COLO668 (cell line): ENCODE measurements around the gene GNPTG.

Experiments
- DNase-seq: peaks from one replicate; lab custom pipeline; 2025; ENCODE audit not compliant: unreplicated experiment; lab: John Stamatoyannopoulos, UW

GNPTG gene

DNA sequence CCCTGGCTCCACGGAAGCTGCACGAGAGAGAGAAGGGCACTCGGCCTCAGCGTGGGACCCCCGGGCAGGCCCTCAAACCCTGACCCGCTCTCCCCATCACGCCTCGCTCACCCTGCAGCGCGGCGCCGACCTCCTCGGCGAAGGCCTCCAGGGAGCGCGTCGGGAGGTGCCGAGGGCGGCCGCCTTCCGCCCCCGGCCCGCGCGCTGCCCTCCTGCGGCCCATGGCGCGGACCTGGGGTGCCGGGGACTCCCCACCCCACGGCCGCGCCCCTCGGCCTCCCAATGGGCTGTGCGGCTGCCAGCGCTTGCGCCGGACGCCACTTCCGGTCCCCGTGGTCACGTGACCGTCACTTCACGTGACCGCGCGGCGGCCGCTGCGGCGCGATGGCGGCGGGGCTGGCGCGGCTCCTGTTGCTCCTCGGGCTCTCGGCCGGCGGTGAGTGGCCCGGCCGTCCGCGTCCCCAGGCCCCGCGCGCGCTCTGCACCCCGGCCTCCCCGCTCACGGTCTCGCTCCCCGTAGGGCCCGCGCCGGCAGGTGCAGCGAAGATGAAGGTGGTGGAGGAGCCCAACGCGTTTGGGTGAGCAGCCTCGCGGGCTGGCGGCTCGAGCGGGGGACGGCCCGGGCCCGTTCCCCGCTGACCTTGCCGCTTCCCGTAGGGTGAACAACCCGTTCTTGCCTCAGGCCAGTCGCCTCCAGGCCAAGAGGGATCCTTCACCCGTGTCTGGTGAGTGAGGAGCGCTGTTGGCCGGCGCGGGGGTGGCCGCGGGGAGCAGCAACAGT, at the start of gene GNPTG, which contains the start of gene TSR3:
GNPTG (plus strand) TSS at position 350 of the 781 bp plus-strand sequence; CDS start at position 385, 35 bp downstream.
TSR3 (minus strand) TSS at position 297 of the 781 bp plus-strand sequence; CDS start at position 223, 74 bp downstream.
- DNase-seq: peak; percentile 90

GRCh38 chr16:1305823-1306222, 45.9 kb upstream of the GNPTG start:
- no peak for DNase-seq

- DNase-seq: no peak
These were observed 45.4 kb upstream of the GNPTG start for GRCh38 chr16:1306334-1306733.

GRCh38 chr16:1308036-1308976, 43.4 kb upstream of the GNPTG start:
- DNase-seq: no peak

- DNase-seq: peak; percentile 96
These were observed 42.5 kb upstream of the GNPTG start, which contains the start of gene UBE2I for GRCh38 chr16:1308977-1309885. TSS of gene UBE2I (plus strand) at chr16:1309636. CDS start at chr16:1314031, 4,395 bp downstream.

DNA sequence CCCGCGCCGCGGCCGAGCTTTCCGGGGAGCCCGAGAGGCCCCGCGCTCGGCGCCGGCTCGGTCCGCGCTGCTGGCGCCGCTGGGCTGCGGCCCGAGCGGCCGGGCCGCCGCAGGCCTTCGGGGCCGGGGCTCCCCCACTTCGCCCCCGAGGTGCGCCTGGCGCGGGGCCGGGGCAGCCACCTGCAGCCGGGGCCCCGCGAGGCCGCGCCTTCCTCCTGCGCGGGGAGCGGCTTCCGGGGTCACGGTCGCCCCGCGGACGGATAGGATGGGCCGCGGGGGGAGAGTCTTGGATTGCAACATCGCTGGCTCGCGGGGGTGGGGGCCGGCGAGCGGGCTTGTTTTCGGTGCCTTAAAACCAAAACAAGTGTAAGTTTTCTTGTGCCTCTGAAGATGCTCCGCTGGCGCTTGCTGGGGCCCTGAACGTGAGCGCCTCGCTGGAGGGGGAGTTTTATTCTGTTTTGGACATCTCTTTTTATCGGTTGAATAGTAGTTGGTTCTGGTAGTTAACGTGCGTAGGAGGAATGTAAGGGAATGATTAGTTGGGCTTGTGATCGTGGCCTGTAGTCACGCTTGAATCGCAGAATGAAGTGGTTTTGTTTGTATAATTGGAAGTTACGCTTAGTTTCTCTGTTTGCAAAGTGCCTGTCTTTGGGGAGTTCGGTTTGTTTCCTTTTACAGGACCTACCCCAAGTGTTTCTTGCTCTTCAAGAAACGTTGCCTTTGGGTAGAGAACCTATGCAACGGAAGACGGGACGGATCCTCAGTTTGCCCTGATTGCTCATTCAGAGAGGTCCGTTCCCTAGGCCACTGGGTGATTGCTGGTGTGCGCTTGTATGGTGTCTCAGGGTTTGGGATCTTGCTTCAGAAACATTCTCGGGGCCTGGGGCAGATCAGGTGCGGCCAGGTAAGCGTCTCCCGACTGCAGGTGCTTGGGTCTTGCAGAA, 41.6 kb upstream of the GNPTG start:
- peak; percentile 53 for DNase-seq

DNA sequence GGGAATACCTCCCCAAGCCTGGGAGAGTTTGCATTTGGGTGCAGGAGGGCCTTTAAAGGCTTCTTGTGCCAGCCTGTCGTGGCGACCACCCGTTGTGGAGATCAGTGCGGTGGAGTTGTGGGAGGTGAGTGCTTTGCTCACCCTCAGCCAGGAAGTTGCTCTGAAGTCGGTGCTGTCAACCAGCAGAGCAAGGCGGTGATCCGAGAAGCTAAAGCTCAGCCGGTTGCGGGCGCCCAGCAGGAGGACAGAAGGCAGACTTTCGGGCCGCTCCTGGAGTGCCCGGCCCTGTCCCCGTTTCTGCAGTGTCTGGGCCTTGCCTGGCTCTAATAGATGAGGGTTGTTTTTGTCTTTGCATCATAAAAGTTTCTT, 40.9 kb upstream of the GNPTG start:
- DNase-seq: peak; percentile 32

DNA sequence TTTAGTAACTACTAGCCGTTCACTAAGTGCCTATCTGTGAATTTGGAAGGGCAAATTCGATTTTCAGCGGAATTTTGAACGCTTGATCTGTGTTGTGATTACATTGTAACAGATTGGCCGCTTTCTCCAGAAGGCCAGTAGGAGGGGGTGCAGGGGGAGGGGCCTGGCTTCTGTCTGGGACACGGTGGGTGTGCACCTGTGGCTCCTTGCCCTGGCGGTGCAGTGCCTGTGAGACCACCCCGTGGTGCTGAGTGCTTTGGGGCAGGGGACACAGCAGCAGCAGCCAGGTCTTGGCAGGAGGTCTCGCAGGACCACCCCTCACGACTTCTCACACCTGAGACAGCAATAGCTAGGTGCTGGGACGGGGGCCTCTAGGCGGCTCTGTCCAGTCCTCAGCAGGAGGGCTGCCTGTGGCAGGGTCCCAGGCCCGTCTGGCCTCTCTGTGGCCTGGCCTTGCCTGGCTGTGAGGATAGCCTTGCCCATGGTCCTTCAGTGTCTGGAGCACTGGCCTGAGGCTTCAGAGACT, 40.5 kb upstream of the GNPTG start:
- DNase-seq: no peak

DNA sequence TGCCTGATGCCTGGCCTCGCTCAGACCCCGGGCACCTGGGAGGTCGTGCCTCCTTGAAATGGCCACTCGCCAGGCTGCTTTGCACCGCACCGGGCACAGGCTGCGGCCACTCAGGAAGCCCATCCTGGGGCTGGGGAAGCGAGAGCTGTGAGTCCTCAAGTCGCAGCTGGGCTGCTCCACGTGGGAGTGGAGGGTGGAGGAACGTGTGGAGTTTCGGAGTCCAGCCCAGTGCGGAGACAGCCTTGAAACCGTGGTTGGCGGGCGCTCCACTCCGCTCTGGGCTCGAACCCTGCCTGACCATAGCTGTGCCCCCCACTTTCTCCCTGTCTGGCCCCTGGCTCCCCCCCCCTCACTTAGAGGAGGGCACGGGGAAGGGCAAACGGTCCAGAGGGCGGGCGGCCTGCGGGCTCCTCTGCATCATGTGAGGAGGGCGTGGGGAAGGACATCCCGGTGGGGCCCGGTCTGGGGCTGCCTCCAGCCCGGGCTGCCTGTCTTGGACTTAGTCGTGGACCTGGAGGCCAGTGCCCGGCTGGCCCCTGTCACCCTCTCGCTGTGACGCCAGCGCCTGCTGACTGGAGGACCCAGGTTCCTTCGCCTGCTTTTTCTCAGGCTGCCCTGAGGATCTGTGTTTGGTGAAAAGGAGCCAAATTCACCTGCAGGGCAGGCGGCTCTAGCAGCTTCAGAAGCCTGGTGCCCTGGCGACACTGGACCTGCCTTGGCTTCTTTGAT, 39.8 kb upstream of the GNPTG start:
- DNase-seq: peak; percentile 26

DNA sequence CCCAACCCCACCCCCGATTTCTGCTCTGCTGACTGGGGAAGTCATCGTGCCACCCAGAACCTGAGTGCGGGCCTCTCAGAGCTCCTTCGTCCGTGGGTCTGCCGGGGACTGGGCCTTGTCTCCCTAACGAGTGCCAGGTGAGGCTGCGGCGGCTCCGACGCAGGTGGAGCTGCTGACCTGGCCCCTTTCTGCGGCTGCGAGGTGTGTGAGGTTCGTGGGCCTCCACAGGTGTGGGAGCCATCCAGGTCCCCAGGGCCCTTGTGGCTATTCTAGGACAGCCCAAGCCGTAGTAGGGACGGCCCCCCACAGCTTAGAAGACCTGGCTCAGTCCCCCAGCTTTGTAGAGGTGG, 39.3 kb upstream of the GNPTG start:
- no peak for DNase-seq

- DNase-seq: no peak
These were observed 38.8 kb upstream of the GNPTG start for GRCh38 chr16:1312903-1313302.

DNA sequence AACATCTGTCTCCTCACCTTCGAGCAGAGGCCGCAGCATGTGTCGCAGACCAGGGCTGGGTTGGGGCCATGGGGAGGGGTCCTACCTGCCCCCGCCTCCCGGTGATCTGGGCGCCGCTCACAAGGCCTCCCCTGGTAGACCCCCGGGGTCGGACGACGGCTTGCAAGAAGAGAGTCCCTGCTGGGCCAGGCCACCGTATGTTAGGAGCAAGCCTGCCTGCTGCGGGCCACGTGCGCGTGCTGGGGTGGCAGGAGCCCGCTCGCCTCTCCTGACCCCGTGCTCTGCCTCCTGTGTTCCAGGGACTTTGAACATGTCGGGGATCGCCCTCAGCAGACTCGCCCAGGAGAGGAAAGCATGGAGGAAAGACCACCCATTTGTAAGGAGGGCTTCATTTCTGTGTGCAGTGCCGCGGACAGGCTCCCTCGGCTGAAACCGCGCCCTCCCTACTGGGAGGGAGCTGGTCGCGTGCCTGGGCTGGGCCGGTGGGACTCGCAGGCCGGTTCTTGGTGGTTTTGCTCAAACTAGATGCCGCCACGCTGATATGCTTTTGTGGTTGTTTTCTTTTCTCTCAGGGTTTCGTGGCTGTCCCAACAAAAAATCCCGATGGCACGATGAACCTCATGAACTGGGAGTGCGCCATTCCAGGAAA, 37.9 kb upstream of the GNPTG start:
- no peak for DNase-seq

DNA sequence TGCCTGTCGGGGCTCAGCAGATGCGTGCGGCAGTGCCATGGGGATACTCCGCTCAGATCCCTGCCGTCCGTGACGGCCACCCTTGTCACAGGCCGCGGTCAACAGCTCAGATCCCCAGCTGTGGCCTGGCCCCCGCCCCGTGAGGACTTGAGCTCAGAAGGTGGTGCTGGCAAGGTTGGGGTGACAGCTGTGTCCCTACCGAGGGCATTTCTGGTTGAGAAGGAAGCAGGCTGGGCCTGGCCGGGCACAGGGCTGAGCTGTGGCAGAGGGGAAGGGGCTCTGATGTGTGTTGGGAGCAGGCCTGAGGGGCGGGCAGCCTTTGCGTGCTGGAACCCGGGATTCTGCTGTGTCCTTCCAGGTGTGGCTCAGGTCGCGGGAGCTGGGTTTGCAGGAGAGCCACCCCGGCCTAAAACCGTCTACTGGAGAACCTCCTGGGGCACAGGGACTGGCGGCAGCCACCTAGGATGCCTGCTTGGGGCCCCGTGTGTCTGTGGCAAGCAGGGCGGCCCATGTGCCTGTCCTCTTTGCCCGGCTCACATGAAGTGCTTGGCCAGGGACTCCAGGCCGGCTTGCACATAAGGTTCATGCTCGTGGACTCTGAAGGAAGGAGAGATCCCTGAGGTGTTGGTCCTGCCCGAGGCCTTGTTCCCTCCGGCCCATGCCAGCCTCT, 37.2 kb upstream of the GNPTG start:
- DNase-seq: no peak

- no peak for DNase-seq
These were observed 36.4 kb upstream of the GNPTG start for GRCh38 chr16:1315081-1316032.

DNA sequence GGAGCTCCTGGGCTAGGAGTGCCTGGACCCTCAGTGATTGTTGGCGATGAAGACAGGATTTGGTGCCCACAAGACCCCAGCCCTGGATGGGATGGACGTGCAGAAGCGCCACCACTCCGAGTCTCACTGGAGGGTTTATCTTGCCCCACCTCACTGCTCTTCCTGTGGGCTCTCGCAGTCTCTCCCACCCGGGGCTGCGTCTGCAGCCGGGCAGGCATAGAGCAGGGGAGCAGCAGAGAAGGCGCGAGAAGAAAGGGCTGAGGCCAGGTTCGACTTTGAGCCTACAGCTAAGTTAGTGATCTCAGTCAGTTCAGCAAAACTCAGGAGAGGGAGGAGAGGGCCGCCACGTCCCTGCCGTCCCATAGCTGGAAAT, 35.7 kb upstream of the GNPTG start:
- DNase-seq: no peak

DNA sequence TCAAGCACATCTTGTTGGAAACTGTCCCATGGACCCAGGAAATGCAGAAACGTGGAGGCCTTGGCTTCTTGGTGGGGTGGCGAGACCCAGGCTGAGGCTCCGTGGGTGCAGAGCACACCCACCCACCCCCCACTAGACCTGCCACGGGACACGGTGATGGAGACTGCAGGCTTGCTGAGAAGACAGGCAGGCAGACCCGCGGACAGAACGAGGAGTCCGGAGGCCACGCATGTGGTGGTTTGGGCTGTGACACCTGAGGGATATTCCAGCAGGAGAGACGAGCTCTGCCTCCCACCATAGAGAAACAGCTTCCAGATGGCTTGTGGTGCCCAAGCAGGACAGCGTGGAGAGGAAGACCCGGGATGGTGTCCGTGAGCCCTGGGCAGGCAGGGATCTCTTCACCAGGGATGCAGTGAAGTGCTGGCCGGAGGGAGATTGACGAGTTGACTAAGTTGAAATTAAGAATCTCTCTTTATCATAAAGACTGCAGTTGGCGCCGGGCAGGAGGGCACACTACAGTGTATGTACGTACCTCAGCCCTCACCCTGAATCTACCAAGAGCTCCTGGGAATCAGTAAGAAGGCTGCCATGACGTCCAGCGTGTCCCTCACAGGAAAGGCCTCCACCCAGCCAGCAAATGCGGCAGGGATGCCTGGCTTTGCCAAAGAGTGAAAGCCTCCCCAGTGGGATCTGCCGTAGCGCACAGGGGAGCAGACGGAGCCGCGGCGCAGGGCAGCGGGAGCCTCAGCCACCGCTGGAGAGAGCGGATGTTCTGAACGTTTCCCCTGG, 34.1 kb upstream of the GNPTG start:
- DNase-seq: no peak
